Liver (tissue), 3 donors: ENCODE data around the gene N4BP3.

ENCODE experiments used
- GABPA ChIP-seq, 2 donors: IDR thresholded peaks in 1 of 2; conservative IDR thresholded peaks in 1 of 2; 2 replicates each; pipeline ENCODE4 v1.6.1; 2016; ENCODE audit warnings: antibody characterized with exemption in 2 of 2, mild to moderate bottlenecking in 1 of 2, moderate library complexity in 1 of 2
- HNF4A ChIP-seq, 2 donors: conservative IDR thresholded peaks; 2 replicates each; pipeline ENCODE4 v1.6.1; 2016; ENCODE audit warnings: antibody characterized with exemption in 2 of 2, mild to moderate bottlenecking in 2 of 2
- HNF4G ChIP-seq: IDR thresholded peaks from 2 replicates; pipeline ENCODE4 v1.6.1; 2016; ENCODE audit warnings: antibody characterized with exemption
- JUND ChIP-seq, 2 donors: IDR thresholded peaks; 2 replicates each; pipeline ENCODE4 v1.6.1; 2016; ENCODE audit warnings: antibody characterized with exemption in 2 of 2
- RAD21 ChIP-seq, 2 donors: IDR thresholded peaks; 2 replicates each; pipeline ENCODE4 v1.6.1; 2016; ENCODE audit warnings: antibody characterized with exemption in 2 of 2, mild to moderate bottlenecking in 2 of 2
- RXRA ChIP-seq, 2 donors: IDR thresholded peaks; 2 replicates each; pipeline ENCODE4 v1.6.1; 2017 to 2018; ENCODE audit warnings: antibody characterized with exemption in 2 of 2, mild to moderate bottlenecking in 1 of 2
- SP1 ChIP-seq: IDR thresholded peaks from 2 replicates; pipeline ENCODE4 v1.6.1; 2018; ENCODE audit warnings: antibody characterized with exemption, mild to moderate bottlenecking
- TAF1 ChIP-seq: conservative IDR thresholded peaks from 2 replicates; pipeline ENCODE4 v1.6.1; 2016; ENCODE audit warnings: antibody characterized with exemption, mild to moderate bottlenecking
- YY1 ChIP-seq: IDR thresholded peaks from 2 replicates; pipeline ENCODE4 v1.6.1; 2016; ENCODE audit warnings: antibody characterized with exemption, mild to moderate bottlenecking
- ZBTB33 ChIP-seq: IDR thresholded peaks from 2 replicates; pipeline ENCODE4 v1.6.1; 2016; ENCODE audit warnings: antibody characterized with exemption
- TF ChIP-seq, protein P1 (sequence below): fragments of 150-350 bp; IDR thresholded peaks from 2 replicates; pipeline ENCODE4 v1.5.1; 2017; ENCODE audit warnings: improper control_type of control experiment, low read depth, low read length; ENCODE audit not compliant: missing input control
- TF ChIP-seq, protein P2 (sequence below): IDR thresholded peaks from 2 replicates; pipeline ENCODE4 v1.6.1; 2016; ENCODE audit warnings: antibody characterized with exemption
- TF ChIP-seq, protein P3 (sequence below): IDR thresholded peaks from 2 replicates; pipeline ENCODE4 v1.6.1; 2016; ENCODE audit warnings: antibody characterized with exemption, mild to moderate bottlenecking
- TF ChIP-seq, protein P4 (sequence below): IDR thresholded peaks from 2 replicates; pipeline ENCODE4 v1.6.1; 2016; ENCODE audit warnings: antibody characterized with exemption
- donor health status: healthy.
- donor health status: healthy.

DNA sequence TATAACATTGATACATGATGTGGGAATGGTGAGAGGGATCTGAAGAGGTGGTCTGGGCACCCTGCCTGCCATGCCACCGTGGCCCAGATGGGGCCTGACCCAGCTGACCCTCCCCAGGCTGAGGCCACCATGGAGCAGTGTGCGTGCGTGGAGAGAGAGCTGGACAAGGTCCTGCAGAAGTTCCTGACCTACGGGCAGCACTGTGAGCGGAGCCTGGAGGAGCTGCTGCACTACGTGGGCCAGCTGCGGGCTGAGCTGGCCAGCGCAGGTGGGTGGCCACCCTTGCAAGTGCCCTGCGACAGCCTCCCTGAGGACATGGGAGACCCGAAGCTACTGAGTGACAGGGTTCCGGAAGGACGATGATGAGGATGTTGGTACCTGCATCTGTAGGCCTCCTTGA is 24.7 kb downstream of the N4BP3 start:
- TF ChIP-seq, protein P1, sequence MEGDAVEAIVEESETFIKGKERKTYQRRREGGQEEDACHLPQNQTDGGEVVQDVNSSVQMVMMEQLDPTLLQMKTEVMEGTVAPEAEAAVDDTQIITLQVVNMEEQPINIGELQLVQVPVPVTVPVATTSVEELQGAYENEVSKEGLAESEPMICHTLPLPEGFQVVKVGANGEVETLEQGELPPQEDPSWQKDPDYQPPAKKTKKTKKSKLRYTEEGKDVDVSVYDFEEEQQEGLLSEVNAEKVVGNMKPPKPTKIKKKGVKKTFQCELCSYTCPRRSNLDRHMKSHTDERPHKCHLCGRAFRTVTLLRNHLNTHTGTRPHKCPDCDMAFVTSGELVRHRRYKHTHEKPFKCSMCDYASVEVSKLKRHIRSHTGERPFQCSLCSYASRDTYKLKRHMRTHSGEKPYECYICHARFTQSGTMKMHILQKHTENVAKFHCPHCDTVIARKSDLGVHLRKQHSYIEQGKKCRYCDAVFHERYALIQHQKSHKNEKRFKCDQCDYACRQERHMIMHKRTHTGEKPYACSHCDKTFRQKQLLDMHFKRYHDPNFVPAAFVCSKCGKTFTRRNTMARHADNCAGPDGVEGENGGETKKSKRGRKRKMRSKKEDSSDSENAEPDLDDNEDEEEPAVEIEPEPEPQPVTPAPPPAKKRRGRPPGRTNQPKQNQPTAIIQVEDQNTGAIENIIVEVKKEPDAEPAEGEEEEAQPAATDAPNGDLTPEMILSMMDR, result no peak
- TF ChIP-seq RXRA (IDR thresholded peaks at IDR 0.05) (no peak), YY1 (no peak), GABPA (IDR thresholded peaks at IDR 0.05 in 1 of 2, conservative IDR thresholded peaks at IDR 0.05 in 1 of 2) (no peak), SP1 (no peak), TAF1 (no peak), HNF4A (conservative IDR thresholded peaks at IDR 0.05) (no peak), ZBTB33 (no peak), HNF4G (no peak), RAD21 (IDR thresholded peaks at IDR 0.05) (no peak), JUND (IDR thresholded peaks at IDR 0.05) (no peak)
- TF ChIP-seq, protein P2, sequence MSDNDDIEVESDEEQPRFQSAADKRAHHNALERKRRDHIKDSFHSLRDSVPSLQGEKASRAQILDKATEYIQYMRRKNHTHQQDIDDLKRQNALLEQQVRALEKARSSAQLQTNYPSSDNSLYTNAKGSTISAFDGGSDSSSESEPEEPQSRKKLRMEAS, result no peak
- TF ChIP-seq, protein P3, sequence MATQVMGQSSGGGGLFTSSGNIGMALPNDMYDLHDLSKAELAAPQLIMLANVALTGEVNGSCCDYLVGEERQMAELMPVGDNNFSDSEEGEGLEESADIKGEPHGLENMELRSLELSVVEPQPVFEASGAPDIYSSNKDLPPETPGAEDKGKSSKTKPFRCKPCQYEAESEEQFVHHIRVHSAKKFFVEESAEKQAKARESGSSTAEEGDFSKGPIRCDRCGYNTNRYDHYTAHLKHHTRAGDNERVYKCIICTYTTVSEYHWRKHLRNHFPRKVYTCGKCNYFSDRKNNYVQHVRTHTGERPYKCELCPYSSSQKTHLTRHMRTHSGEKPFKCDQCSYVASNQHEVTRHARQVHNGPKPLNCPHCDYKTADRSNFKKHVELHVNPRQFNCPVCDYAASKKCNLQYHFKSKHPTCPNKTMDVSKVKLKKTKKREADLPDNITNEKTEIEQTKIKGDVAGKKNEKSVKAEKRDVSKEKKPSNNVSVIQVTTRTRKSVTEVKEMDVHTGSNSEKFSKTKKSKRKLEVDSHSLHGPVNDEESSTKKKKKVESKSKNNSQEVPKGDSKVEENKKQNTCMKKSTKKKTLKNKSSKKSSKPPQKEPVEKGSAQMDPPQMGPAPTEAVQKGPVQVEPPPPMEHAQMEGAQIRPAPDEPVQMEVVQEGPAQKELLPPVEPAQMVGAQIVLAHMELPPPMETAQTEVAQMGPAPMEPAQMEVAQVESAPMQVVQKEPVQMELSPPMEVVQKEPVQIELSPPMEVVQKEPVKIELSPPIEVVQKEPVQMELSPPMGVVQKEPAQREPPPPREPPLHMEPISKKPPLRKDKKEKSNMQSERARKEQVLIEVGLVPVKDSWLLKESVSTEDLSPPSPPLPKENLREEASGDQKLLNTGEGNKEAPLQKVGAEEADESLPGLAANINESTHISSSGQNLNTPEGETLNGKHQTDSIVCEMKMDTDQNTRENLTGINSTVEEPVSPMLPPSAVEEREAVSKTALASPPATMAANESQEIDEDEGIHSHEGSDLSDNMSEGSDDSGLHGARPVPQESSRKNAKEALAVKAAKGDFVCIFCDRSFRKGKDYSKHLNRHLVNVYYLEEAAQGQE, result no peak
- TF ChIP-seq, protein P4, sequence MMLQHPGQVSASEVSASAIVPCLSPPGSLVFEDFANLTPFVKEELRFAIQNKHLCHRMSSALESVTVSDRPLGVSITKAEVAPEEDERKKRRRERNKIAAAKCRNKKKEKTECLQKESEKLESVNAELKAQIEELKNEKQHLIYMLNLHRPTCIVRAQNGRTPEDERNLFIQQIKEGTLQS, result no peak
